HS-27A (cell line): ENCODE measurements around the gene MZF1.

Source experiments
- DNase-seq: peaks from one replicate; pipeline ENCODE4 v3.0.0-alpha.2; 2012; ENCODE audit warnings: low read depth, missing footprints

The MZF1 gene

GRCh38 chr19:58569943-58570670, 3.0 kb downstream of the MZF1 start:
- DNase-seq = no peak

GRCh38 chr19:58569191-58569942, 3.8 kb downstream of the MZF1 start:
- DNase-seq = no peak

GRCh38 chr19:58568453-58569130, 4.5 kb downstream of the MZF1 start:
- no peak for DNase-seq

- DNase-seq = no peak
Observed at GRCh38 chr19:58566989-58567388, 6.1 kb downstream of the MZF1 start.

GRCh38 chr19:58563823-58564222, 9.3 kb downstream of the MZF1 start:
- no peak for DNase-seq

DNA sequence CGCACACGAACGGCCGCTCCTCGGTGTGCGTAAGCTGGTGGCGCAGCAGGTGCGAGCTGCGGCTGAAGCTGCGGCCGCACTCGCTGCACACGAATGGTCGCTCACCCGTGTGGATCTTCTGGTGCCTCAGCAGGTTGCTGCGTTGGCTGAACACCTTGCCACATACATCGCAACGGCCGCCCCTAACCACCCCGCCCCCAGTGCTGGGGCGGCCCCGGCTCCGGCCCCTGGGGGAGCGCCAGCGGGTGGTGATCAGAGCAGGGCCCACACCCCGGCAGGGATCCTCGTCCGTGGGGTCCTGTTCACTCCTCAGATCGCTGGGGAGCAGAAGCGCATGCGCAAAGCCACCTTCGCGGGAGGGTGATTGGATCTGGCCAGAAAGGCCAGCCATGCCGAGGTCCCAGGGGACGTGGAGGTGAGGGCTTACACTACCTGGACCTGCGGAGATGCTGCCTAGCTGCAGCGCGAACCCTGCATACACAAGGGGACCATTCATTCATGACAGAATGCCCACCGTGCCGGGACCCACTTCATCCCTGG, 10.0 kb downstream of the MZF1 start:
- DNase-seq = no peak

DNA sequence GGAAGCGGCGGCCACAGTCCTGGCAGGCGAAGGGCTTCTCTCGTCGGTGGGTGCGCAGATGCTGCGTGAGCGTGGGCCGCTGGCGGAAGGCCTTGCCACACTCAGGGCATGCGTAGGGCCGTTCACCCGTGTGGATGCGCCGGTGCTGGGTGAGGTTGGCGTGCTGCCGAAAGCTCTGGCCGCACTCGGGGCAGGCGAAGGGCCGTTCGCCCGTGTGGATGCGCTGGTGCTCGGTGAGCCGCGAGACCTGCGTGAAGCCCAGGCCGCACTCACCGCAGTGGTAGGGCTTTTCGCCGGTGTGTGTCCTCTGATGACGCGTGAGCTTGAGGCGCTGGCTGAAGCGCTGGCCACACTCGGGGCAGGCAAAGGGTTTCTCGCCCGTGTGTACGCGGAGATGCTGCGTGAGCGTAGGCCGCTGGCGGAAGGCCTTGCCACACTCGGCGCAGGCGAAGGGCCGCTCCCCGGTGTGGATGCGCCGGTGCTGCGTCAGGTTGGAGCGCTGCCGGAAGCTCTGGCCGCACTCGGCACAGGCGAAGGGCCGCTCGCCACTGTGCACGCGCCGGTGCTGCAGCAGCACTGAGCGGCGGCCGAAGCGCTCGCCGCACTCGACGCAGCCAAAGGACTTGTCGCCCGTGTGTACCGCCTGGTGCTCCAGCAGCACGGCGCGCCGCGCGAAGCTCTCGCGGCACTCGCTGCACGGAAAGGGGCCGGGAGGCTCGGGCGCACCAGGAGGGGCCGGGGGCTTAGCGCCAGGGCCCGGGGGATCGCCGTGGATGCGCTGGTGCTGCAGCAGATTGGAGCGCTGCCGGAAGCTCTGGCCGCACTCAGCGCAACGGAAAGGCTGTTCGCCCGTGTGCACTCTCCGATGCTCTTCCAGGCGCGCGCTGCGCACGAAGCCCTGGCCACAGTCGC, 10.8 kb downstream of the MZF1 start:
- DNase-seq = no peak

GRCh38 chr19:58561373-58562121, 11.6 kb downstream of the MZF1 start:
- no peak for DNase-seq

DNA sequence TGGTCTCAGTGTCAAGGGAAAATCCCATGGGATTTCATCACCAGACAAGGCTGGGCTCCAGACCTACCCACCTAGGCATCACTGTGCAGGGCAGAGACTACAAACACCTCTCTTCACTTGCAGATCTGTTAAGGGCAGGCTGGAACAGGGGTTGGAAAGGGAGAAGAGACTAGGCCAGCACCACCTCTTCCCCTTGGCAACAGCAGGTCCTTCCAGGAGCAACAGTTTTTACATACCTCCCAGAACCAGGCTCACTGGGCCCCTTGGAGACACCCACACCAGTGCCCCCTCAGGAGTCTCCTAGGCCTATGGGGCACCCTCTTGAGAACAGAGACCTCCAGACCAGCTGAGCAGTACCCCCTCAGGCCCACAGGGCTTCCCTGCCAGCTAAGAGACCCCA, 12.2 kb downstream of the MZF1 start:
- DNase-seq = no peak

DNA sequence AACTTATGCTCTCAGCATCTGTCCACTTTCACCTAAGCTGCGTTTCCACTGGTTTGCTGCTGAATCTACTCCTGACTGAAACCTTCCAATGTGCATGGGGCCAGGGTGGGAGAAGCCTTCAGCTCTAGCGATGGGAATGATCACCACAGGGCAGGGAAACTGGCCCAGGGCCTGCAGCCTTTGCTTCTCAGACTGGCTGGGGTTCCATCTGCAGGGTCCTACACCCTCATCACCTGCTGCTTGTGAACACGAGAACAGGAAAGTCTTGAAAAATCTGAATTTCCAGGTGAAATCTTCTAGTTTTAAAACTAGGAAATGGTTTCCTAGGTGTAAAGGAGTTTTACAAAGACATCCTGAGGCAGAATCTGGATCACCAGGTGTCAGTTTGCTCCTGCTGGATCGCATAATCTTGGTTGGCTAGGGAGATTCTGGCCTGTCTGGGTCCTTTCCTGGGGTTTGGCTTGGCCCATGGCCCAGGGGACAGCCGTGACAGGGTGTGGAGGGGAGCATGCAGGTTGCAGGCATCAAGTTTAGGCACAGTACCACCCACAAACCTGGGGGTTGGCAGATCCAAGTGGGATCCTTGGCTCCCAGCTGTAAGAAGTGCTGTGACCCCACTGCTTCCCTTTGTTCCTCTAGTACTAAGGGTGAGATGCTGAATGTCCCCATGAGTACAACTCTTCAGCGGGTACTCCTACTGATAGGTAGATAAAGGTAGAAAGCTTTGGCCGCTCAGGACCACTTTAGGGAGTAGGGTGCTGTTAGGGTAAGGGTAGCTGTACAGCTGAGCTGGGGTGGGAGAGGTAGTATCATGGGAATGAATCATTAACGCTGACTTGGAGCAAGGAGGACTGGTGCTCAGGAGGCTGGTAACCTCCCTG, 12.9 kb downstream of the MZF1 start:
- no peak for DNase-seq

- peak; percentile 87 for DNase-seq
Observed at GRCh38 chr19:58559275-58560006, 13.7 kb downstream of the MZF1 start.

DNA sequence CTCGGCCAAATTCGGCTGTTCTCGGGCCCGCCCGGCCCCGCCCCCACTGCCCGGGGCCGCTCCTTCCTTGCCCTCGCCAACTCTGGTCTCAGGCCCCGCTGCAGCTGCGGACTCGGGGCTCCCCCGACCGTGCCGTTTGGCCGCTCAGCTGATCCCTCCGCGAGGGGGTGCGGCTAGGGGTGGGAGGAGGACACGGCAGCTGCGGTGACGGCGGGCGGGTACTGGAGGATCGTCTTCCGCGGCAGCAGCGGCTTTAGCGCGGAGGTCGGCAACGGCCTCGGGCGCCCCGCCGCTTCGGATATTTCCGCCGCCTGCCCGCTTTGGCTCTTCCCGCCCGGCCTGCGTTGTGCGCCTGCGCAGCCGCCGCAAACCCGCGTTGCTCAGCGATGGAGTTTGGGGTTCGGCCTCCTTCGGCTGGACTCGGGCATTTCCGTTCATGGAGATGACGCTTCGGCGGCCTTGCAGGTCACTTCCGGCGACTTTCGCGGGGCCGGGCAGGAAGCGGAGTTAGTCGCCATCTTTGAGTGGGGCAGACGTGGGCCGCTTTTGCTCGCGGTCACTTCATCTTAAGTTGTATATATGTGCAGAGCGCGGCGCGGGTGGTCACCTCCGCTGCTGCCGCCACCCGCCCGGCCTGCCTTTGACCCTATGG, 14.4 kb downstream of the MZF1 start:
- DNase-seq = peak; percentile 97

DNA sequence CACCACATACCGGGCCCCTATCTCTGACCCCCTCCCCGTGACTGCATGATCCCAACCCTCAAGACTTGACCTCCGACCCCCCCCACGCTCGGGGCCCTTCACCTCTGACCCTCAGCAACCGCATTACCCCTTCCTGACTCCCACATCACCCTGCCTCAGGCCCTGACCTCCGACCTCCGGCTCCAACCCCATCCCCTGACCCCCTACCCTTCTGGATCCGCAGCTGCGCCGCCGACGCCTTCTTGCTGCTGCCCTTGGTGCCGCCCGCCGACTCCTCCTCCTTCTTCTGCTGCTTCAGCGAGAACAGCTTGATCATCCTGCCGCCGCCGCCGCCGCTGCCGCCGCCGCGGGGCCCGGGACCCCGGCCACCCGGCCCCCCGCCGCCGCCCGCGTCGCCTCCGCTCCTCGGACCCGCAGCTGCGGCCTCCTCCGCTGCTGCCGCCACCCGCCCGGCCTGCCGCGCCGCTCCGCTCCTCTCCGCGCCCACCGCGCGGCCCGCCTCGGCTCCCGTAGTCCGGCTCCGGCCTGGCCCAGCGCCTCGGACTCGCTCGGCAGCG, 15.0 kb downstream of the MZF1 start, which contains the start of gene UBE2M:
Gene UBE2M, minus strand, starts transcription at position 546 of the 557 bp plus-strand sequence. Its CDS starts 230 bp downstream, at position 316.
- DNase-seq = no peak

- no peak for DNase-seq
Observed at GRCh38 chr19:58557221-58558065, 15.7 kb downstream of the MZF1 start.

DNA sequence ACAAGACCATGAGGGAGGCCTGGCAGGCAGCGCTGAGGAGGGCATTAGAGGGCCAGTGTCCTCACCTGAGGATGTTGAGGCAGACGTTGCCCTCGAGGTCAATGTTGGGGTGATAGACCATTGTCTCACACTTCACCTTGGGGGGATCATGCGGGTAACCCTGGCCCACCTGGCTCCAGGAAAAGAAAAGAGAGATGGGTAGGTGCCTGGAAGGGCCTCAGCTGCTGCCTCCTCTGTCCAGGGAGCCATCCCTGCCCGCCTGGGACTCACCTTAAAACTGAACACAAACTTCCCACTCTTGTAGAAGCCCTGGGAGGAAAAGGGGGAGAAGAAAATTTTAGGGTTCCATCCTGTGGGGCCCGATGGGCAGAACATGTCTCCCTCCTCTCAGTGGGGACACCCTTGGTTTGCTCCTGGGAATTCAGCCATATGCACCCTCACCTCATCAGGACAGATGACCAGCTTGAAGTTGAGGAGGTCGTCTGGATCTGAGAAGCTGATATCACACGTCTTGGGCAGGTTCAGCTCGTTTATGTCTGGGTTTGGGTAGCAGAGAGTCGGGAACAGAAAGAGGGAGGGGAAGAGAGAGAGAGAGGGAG, 16.4 kb downstream of the MZF1 start:
- DNase-seq = no peak

DNA sequence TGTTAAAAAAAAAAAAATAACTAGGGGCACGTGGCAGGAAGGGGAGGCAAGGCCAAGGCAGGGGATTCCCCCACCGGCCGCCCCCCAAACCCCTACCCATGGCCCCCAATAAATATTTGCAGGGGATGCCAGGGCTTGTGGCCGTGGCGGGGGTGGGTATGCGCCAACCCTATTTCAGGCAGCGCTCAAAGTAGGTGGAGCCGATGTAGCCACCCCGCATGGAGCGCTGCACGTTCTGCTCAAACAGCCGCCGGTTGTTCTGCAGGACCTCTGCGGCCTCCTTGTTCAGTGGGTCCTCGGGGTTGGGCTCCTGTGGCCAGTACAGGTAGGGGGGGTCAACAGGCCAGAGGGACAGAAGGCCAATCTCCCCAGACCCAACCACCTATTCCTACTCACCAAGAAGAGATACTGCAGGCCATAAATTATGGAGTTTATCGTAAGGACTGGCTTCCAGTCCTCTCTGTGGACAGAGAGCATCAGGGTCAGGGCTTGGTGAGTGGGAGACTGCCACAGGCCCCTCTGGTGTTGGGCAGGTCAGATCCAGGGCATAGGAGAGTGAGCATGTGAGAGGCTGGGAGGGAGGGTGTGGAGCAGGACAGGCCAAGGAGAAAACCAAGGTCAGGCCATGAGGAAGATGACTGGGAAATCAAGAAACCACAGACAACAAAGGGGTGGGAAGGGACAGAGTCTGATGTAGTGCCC, 17.1 kb downstream of the MZF1 start:
- DNase-seq = no peak
